ENCODE data around the gene SHQ1.

- TF ChIP-seq POLR2A (IDR thresholded peaks at IDR 0.05; ENCODE audit: low read depth, low read length), result no peak
- TF ChIP-seq POLR2AphosphoS5 (IDR thresholded peaks at IDR 0.05; ENCODE audit: low read depth, low read length), result no peak
These were observed 124.2 kb downstream of the SHQ1 start for GRCh38 chr3:72724070-72724469.

Data from GM12892 (cell line).